Stimulated activated CD4-positive, alpha-beta T cell treated with anti-CD3 and anti-CD28 coated beads, Interleukin-15, amount 100 ng/mL, for 1 hour (primary cell): ENCODE data around the gene MSL1.
A peak's percentile ranks its signal among the peaks of the same experiment; 100 is the strongest.

Source experiments
- DNase-seq, 2 donors: peaks; one replicate each; pipeline ENCODE4 v3.0.0-alpha.2; 2020; ENCODE audit warnings: low read depth in 1 of 2, low spot score in 1 of 2

MSL1 gene, protein sequence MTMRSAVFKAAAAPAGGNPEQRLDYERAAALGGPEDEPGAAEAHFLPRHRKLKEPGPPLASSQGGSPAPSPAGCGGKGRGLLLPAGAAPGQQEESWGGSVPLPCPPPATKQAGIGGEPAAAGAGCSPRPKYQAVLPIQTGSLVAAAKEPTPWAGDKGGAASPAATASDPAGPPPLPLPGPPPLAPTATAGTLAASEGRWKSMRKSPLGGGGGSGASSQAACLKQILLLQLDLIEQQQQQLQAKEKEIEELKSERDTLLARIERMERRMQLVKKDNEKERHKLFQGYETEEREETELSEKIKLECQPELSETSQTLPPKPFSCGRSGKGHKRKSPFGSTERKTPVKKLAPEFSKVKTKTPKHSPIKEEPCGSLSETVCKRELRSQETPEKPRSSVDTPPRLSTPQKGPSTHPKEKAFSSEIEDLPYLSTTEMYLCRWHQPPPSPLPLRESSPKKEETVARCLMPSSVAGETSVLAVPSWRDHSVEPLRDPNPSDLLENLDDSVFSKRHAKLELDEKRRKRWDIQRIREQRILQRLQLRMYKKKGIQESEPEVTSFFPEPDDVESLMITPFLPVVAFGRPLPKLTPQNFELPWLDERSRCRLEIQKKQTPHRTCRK

DNA sequence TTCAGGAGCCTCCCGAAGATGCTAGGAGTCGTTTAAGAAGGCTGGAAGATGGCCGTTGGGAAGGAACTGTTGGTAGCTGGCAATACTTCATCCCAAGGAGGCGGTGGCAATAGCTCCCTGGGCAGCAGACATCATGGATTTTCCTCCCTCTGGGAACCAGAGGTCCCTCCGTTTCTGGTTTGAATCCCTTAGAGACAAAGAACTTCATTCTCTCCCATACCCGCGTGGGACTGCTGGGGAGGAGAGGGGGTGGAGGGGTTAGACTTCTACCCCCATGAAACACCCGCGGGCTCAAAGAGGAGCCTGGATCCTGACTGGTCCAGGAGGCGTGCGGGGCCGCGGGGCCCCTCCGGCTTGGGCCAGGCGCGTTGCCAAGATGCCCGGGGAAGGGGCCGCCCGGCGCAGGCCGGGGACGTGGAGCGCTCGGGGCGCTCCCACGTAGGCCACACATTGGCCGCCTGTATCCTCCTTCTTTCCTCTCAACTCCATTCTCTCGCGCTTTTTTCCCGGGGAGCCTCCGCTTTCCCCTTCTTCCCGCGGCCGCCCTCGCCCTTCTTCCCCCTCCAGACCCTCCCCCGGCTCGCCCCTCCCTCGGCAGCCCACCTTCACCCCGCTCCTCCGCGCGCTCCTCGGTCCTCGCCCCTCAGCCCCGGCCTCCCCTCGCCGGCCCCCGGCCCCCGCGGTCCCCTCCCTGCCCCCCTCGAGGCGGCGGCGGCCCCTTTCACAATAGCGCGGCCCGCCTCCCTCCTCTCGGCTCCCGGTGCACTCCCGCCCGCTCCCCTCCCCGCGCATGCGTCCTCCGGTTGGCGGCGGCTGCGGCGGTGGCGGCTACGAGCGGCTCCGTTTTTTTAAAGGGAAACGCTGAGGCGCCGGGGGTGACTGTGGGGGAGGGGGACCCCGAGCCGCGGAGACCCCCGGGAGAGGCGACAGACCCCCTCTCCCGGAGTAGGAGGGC, at the start of gene MSL1:
Gene MSL1 (plus strand): TSS at position 791 of the 955 bp plus-strand sequence. CDS start 642 bp downstream, outside the sequence.
- DNase-seq = peak; percentile 74 to 81

- DNase-seq = no peak
Measured at GRCh38 chr17:40072040-40072734, 49.6 kb upstream of the MSL1 start.

DNA sequence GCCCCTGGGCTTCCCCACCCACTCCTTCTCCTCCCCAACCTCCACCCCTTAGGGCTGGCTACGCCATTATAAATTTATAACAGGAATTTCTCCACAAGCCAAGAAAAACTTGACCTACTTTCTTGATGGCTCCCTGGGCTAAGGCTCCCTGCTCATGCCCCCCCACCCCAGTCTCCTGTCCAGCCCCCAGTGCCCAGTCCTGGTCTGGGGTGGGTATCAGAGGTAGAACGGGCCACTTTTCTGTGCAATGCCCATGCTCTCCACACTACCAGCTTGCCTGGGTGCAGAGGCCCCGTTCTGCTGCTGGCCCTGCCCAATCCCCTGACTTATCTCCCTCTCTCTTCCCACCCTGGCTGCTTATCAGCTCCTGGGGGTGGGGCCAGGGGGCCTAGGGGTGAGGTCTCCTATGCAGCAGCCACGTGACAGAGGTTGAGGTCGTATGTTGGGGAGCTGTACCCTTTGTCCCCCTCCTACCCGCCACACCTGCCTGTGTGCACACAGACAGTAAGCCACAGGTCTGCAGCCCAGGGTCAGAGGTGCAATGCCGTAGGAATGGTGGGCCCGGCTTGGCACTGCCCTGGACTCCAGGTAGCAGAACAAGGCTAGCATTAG, 48.9 kb upstream of the MSL1 start:
- DNase-seq = no peak

- no peak for DNase-seq
Measured at GRCh38 chr17:40073454-40074174, 48.2 kb upstream of the MSL1 start.

DNA sequence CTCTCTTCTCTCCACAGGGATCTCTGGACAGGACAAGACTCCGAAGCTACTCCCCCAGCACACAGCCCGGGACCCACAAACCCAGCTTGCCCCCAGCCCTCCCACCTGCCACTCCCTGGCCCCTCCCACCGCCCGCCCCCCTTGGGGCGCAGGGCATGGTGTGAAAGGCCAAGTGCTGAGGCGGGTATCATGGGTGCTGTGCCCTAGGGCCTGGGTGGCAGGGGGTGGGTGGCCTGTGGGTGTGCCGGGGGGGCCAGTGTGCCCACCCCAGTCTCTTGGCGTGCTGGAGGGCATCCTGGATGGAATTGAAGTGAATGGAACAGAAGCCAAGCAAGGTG, 47.6 kb upstream of the MSL1 start:
- DNase-seq = no peak

DNA sequence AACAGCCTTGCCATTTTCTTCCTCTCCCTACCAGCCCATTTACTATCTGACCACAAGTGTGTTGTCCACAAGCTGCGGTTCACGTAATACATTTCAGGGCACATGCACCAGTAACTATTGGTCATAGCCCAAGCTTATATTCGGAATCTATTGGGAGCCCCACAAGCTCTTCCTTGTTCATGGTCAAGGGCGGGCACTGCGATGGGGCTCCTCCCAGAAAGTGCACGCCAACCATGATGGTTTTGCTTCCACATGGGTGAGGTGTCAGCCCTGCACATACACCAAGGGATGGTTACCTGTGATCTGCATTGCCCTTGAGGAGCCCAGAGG, 46.9 kb upstream of the MSL1 start:
- DNase-seq = no peak

- DNase-seq = peak; percentile 47 to 49
Measured at GRCh38 chr17:40075201-40075941, 46.4 kb upstream of the MSL1 start.

GRCh38 chr17:40075942-40076498, 45.8 kb upstream of the MSL1 start:
- no peak for DNase-seq

GRCh38 chr17:40076591-40076990, 45.2 kb upstream of the MSL1 start:
- no peak for DNase-seq

- no peak for DNase-seq
Measured at GRCh38 chr17:40079545-40079944, 42.2 kb upstream of the MSL1 start.

DNA sequence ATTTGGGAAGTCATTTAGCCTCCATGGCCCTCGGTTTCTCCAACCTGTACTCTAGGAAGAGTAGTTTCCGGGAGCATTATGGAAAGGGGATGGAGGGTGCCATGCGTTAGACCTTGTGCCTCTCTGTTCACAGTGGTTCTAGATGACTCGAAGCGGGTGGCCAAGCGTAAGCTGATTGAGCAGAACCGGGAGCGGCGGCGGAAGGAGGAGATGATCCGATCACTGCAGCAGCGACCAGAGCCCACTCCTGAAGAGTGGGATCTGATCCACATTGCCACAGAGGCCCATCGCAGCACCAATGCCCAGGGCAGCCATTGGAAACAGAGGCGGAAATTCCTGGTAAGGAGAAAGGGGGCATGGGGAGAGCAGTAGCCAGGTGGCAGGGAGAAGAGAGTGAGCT, 37.3 kb upstream of the MSL1 start:
- DNase-seq = no peak

DNA sequence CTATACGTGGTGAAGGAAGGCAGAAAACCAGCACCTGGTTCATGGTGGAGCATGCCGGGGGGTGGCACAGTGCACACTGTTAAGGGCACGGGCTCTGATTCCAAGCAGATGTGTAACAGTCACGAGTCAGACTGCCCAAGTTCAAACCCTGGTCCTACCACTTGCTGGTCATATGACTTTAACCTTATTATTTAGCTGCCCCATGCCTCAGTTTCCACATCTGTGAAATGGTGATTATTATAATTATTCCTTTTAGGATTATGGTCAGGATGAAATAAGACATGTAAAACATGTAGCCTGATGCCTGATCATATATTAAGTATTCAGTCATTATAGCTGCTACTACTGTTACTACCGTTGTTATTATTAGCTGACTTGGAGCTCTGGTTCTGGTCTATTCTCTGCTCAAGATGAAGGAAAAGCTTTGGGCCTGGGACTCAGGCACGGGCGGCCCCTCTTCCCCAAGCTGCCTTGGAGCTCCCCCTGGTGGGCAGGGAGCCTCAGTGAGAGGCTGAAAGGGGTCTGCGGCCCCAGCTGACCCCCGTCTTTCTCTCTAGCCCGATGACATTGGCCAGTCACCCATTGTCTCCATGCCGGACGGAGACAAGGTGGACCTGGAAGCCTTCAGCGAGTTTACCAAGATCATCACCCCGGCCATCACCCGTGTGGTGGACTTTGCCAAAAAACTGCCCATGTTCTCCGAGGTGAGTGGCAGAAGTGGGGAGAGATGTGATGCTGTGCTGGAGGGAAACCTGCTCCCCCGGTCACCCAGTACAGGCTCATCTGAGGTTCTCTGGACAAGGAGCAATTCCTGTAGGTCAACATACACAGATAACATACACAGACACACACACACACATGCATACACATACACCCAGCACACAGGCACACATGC, 35.4 kb upstream of the MSL1 start:
- DNase-seq = peak in 1 of 2 donors; percentile 56

- DNase-seq = no peak
Measured at GRCh38 chr17:40087049-40087794, 34.5 kb upstream of the MSL1 start.

- no peak for DNase-seq
Measured at GRCh38 chr17:40087903-40088718, 33.7 kb upstream of the MSL1 start.

- DNase-seq = no peak
Measured at GRCh38 chr17:40089077-40089895, 32.5 kb upstream of the MSL1 start.
